Ectodermal cell (in vitro differentiated cells): ENCODE data around the gene RICTOR.
"Not testable (repeated sequence)": the region's sequence is repeated elsewhere in the genome, so short reads cannot be mapped to it uniquely, and the experiment has no call there.

Experiments
- H3K27ac ChIP-seq: 2 replicates; pipeline ENCODE4 v1.7.0; 2013; ENCODE audit warnings: mild to moderate bottlenecking, low read depth, low read length; ENCODE audit not compliant: insufficient read depth, poor library complexity, severe bottlenecking
- H3K27me3 ChIP-seq: 2 replicates; pipeline ENCODE4 v1.7.0; 2013; ENCODE audit warnings: mild to moderate bottlenecking, low read length; ENCODE audit not compliant: insufficient read depth, control insufficient read depth, poor library complexity, severe bottlenecking
- H3K36me3 ChIP-seq: one replicate; pipeline ENCODE4 v1.7.0; 2013; ENCODE audit warnings: low read length; ENCODE audit not compliant: control insufficient read depth, insufficient read depth
- H3K4me1 ChIP-seq: one replicate; pipeline ENCODE4 v1.7.0; 2013; ENCODE audit warnings: low read length; ENCODE audit not compliant: control insufficient read depth, insufficient read depth
- H3K4me3 ChIP-seq: 2 replicates; pipeline ENCODE4 v1.7.0; 2013; ENCODE audit warnings: low read depth, low read length, control low read depth; ENCODE audit not compliant: insufficient read depth
- H3K9me3 ChIP-seq: 2 replicates; pipeline ENCODE4 v1.7.0; 2013; ENCODE audit warnings: mild to moderate bottlenecking, low read length, moderate library complexity; ENCODE audit not compliant: control insufficient read depth
- WGBS, 2 experiments: methylation state at CpG; one replicate each; pipeline ENCODE4 v1.1.7; 2013; ENCODE audit warnings: missing lambda C conversion rate in 2 of 2; 5-methylcytosine and 5-hydroxymethylcytosine counted together

RICTOR gene

GRCh38 chr5:39015743-39016586, 58.2 kb downstream of the RICTOR start:
- no peaks in the 10 kb centered on the region for H3K9me3 ChIP-seq
- 85 to 90% methylated on average over 4 of the region's 4 CpGs for WGBS, 2 experiments
- no peaks in the 10 kb centered on the region for H3K4me1 ChIP-seq
- H3K27me3 ChIP-seq: no peaks in the 10 kb centered on the region
- peaks cover 4% of the 10 kb centered on the region for H3K36me3 ChIP-seq
- no peak overlapping the region for H3K4me3 ChIP-seq
- H3K27ac ChIP-seq: no peak overlapping the region

DNA sequence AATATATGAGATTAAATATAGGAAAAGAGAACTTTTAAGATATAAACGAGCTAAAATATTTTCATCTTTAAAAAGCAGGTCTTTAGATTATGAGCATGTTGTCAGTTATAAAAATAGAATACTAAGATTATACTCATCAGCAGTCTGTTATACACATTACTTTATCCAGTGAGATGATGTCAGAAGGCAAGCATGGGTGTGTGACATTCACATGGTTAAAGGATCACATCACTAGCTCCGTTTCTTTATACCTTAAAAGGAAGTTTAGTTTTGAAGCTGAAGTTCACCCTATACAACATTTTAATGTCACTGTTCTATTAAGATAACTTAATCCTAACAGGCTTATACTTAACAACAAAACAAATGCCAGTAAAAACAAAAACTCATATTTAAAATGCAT, 59.6 kb downstream of the RICTOR start:
- peaks cover 4% of the 10 kb centered on the region for H3K36me3 ChIP-seq
- no peak overlapping the region for H3K27ac ChIP-seq
- H3K4me1 ChIP-seq: no peaks in the 10 kb centered on the region
- WGBS, 2 experiments: 100% methylated on average over 1 of the region's 2 CpGs
- no peak overlapping the region for H3K4me3 ChIP-seq
- H3K9me3 ChIP-seq: no peaks in the 10 kb centered on the region
- H3K27me3 ChIP-seq: no peaks in the 10 kb centered on the region

DNA sequence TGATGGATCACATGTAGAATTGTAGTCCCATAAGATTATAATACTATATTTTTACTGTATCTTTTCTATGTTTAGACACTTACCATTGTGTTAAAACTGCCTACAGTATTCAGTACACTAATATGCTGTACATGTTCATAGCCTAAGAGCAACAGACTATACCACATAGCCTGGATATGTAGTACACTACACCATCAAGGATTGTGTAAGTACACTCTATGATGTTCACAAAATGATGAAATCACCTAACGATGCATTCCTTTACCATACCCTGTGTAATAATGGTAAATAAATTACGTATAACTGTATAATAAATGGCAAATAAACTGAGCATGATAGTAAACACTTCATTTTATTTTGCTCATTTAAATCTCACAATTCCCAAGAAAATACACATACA, 60.3 kb downstream of the RICTOR start:
- no CpG with 5 or more reads among the region's 2 CpGs for WGBS, 2 experiments
- Histone ChIP-seq H3K27me3 (no peaks in the 10 kb centered on the region), H3K4me3 (no peak overlapping the region), H3K36me3 (peaks cover 4% of the 10 kb centered on the region), H3K9me3 (no peaks in the 10 kb centered on the region), H3K4me1 (no peaks in the 10 kb centered on the region), H3K27ac (no peak overlapping the region)

DNA sequence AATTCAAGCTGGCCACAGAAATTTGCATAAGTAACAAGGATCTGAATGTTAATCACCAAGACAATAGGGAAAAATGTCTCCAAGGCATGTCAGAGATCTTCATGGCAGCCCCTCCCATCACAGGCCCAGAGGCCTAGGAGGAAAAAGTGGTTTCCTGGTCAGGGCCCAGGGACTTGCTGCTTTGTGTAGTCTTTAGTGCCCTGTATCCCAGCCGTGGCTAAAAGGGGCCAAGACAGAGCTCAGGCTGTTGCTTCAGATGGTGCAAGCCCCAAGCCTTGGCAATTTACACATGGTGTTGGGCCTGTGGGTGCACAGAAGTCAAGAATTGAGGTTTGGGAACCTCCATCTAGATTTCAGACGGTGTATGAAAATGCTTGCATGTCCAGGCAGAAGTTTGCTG, 63.2 kb downstream of the RICTOR start:
- 94 to 98% methylated on average over 2 of the region's 2 CpGs for WGBS, 2 experiments
- not testable (repeated sequence) for H3K4me3 ChIP-seq, H3K36me3 ChIP-seq, H3K27me3 ChIP-seq, H3K4me1 ChIP-seq, H3K9me3 ChIP-seq, H3K27ac ChIP-seq

- no peaks in the 10 kb centered on the region for H3K4me1 ChIP-seq
- WGBS, 2 experiments: 83 to 93% methylated on average over 4 of the region's 4 CpGs
- H3K9me3 ChIP-seq: no peaks in the 10 kb centered on the region
- peaks cover 4% of the 10 kb centered on the region for H3K36me3 ChIP-seq
- no peak overlapping the region for H3K27ac ChIP-seq
- no peak overlapping the region for H3K4me3 ChIP-seq
- H3K27me3 ChIP-seq: no peaks in the 10 kb centered on the region
Observed at GRCh38 chr5:39009981-39010380, 64.2 kb downstream of the RICTOR start.

GRCh38 chr5:39009280-39009679, 64.9 kb downstream of the RICTOR start:
- peaks cover 4% of the 10 kb centered on the region for H3K36me3 ChIP-seq
- no peak overlapping the region for H3K27ac ChIP-seq
- H3K9me3 ChIP-seq: no peaks in the 10 kb centered on the region
- no peaks in the 10 kb centered on the region for H3K27me3 ChIP-seq
- H3K4me1 ChIP-seq: no peaks in the 10 kb centered on the region
- WGBS, 2 experiments: no CpG with 5 or more reads among the region's 1 CpG
- no peak overlapping the region for H3K4me3 ChIP-seq

DNA sequence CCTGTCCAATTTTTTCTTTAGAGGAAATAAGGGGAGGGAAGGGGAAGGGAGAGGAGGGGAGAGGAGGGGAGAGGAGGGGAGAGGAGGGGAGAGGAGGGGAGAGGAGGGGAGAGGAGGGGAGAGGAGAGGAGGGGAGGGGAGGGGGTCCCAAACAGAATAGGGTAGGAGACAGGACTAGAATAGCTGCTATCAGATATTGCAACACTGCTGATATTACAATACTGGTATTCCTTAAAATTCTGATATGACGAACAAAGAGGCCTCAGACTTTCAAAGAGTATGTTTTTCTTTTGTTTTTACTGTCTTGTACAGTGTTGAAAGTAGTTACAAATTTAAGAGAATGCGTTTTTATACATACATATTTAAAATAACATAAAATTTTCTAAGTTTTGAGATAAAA, 67.5 kb downstream of the RICTOR start:
- Histone ChIP-seq H3K9me3 (no peaks in the 10 kb centered on the region), H3K27ac (no peak overlapping the region), H3K27me3 (no peaks in the 10 kb centered on the region), H3K4me1 (no peaks in the 10 kb centered on the region), H3K4me3 (no peak overlapping the region), H3K36me3 (no peaks in the 10 kb centered on the region)
- whole genome bisulfite sequencing, 2 experiments: 75% methylated on average over 1 of the region's 2 CpGs; no CpG with 5 or more reads in 1 of the 2 experiments

GRCh38 chr5:39005566-39006232, 68.5 kb downstream of the RICTOR start:
- Histone ChIP-seq H3K27ac (no peak overlapping the region), H3K4me1 (no peaks in the 10 kb centered on the region), H3K27me3 (no peaks in the 10 kb centered on the region), H3K9me3 (no peaks in the 10 kb centered on the region), H3K36me3 (no peaks in the 10 kb centered on the region), H3K4me3 (no peak overlapping the region)
- WGBS, 2 experiments: 91 to 98% methylated on average over 3 of the region's 3 CpGs

GRCh38 chr5:39001683-39002082, 72.5 kb downstream of the RICTOR start:
- H3K27me3 ChIP-seq: no peaks in the 10 kb centered on the region
- H3K4me1 ChIP-seq: no peaks in the 10 kb centered on the region
- H3K4me3 ChIP-seq: no peak overlapping the region
- no peak overlapping the region for H3K27ac ChIP-seq
- H3K9me3 ChIP-seq: no peaks in the 10 kb centered on the region
- peaks cover 3% of the 10 kb centered on the region for H3K36me3 ChIP-seq
- 96 to 100% methylated on average over 1 to 2 of the region's 2 CpGs for WGBS, 2 experiments

GRCh38 chr5:38999037-38999436, 75.2 kb downstream of the RICTOR start:
- H3K9me3 ChIP-seq: no peaks in the 10 kb centered on the region
- no peak overlapping the region for H3K27ac ChIP-seq
- WGBS, 2 experiments: 100% methylated on average over 2 of the region's 2 CpGs
- peaks cover 3% of the 10 kb centered on the region for H3K36me3 ChIP-seq
- H3K4me3 ChIP-seq: no peak overlapping the region
- H3K4me1 ChIP-seq: no peaks in the 10 kb centered on the region
- H3K27me3 ChIP-seq: no peaks in the 10 kb centered on the region
